GM13976 (cell line): ENCODE measurements around the gene TPMT.

Source experiments
- DNase-seq: peaks from one replicate; pipeline ENCODE4 v3.0.0; 2012; ENCODE audit warnings: low spot score
- in situ Hi-C: fragments of 300-500 bp; cut with MboI; formaldehyde crosslinking; loops from one replicate; pipeline ENCODE4 v1.12.0; 2022; ENCODE audit warnings: low sequenced_read_pairs, mixed read lengths, inconsistent platforms; ENCODE audit not compliant: unreplicated experiment
- TF ChIP-seq, protein P1 (sequence below): IDR thresholded peaks from 2 replicates; pipeline ENCODE4 v1.5.1; 2012; ENCODE audit warnings: borderline replicate concordance, mild to moderate bottlenecking; ENCODE audit not compliant: insufficient read depth; ENCODE audit errors: extremely low read depth, missing control alignments, control extremely low read depth

Gene TPMT

DNA sequence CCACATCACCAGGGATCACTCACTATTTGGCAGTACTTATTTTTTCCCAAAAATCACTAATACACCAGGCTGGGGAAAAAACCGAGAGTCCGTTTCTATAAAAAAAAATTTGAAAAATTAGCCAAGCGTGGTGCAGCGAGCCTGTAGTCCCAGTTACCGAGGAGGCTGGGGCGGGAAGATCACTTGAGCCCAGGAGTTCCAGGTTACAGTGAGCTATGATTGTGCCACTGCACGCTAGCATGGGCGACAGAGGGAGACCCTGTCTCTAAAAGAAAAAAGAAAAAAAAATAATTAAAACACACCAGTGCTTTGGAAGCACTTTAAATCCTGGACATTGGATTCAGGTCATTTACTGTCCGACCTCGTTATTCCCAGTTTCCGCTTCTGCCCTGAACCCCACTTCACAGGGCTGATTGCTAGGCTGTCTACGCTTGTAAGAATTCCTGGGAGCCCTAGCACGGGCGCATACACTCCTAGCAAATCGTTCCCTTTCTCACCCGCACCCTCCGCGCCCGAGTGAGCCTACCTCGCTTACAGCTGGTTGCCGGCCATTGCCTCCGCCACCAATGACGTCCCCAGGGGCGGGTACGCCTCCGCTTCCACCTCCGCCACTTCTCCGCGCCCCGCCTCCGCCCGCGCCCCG is at the start of gene TPMT:
Gene TPMT, minus strand, starts transcription at position 571 of the 643 bp plus-strand sequence. CDS start 5,950 bp downstream, outside the sequence.
- in situ Hi-C loops = no loop called here
- DNase-seq = no peak
- TF ChIP-seq, protein P1, sequence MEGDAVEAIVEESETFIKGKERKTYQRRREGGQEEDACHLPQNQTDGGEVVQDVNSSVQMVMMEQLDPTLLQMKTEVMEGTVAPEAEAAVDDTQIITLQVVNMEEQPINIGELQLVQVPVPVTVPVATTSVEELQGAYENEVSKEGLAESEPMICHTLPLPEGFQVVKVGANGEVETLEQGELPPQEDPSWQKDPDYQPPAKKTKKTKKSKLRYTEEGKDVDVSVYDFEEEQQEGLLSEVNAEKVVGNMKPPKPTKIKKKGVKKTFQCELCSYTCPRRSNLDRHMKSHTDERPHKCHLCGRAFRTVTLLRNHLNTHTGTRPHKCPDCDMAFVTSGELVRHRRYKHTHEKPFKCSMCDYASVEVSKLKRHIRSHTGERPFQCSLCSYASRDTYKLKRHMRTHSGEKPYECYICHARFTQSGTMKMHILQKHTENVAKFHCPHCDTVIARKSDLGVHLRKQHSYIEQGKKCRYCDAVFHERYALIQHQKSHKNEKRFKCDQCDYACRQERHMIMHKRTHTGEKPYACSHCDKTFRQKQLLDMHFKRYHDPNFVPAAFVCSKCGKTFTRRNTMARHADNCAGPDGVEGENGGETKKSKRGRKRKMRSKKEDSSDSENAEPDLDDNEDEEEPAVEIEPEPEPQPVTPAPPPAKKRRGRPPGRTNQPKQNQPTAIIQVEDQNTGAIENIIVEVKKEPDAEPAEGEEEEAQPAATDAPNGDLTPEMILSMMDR = no peak

DNA sequence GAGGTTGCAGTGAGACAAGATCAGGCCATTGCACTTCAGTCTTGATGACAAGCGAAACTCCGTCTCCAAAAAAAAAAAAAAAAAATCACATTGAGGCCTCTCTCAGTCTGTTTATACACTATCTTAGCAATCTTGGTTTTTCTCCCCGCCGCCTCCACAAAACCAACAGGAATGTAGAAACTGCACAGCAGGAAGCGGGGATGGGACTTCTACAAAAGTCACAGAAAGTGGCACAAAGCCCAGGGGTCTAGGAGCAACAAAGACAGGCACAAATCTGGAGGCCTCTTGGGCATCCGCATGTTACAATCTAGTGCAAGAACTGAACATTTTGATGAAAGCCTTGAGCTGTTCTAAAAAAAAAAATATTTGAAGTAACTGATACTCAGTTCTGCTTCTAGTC is 48.9 kb upstream of the TPMT start:
- TF ChIP-seq, protein P1 = no peak
- no peak for DNase-seq
- in situ Hi-C loops = no loop called here

DNA sequence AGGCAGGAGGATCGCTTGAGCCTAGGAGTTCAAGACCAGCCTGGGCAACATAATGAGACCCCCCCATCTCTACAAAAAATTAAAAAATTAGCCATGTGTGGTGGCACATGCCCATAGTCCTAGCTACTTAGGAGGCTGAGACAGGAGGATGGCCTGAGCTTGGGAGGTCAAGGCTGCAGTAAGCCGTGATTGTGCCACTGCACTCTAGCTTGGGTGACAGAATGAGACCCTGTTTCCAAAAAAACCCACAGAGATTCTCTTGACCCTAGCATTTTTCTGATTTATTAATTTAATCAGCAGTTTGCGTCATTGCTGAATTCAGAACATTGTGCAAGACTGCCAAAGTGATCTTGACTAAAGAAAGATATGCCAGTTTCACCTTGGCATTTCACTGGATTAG is 37.1 kb upstream of the TPMT start:
- DNase-seq = no peak
- in situ Hi-C loops = no loop called here
- TF ChIP-seq, protein P1 = no peak

DNA sequence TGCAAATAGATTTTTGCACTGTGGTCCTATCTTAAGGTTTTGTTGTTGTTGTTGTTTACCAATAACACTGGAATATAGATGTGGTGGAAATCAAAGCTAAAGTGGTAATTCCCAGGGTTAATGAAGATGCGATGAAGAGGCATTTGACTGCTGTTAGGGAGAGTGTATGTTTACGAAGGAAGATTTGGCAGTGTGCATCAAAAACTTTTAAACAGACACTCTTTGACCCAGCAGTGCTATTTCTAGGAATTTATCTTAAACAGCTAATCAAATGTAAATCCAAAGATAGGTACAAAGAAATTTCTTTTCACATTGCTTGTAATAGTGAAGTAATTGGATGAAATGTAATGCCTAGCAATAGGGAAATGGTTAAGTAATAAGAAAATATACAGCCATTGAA is 34.3 kb upstream of the TPMT start:
- in situ Hi-C loops = no loop called here
- DNase-seq = no peak
- TF ChIP-seq, protein P1 = no peak

DNA sequence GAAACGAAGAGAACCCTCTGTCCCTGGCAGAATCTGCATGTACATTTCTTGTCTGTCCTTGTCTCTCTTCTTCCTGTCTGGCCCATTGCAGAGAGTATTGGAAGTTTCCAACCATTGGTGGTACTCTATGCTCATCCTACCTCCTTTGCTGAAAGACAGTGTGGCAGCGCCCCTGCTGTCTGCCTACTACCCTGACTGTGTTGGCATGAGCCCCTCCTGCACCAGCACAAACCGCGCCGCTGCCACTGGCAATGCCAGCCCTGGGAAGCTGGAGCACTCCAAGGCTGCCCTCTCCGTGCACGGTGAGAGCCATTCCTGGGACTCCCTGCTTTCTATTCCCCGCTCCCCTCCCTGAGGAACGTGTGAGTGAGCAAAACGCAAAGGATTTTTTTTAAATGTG is 32.8 kb upstream of the TPMT start:
- no peak for DNase-seq
- in situ Hi-C loops = no loop called here
- TF ChIP-seq, protein P1 = no peak

DNA sequence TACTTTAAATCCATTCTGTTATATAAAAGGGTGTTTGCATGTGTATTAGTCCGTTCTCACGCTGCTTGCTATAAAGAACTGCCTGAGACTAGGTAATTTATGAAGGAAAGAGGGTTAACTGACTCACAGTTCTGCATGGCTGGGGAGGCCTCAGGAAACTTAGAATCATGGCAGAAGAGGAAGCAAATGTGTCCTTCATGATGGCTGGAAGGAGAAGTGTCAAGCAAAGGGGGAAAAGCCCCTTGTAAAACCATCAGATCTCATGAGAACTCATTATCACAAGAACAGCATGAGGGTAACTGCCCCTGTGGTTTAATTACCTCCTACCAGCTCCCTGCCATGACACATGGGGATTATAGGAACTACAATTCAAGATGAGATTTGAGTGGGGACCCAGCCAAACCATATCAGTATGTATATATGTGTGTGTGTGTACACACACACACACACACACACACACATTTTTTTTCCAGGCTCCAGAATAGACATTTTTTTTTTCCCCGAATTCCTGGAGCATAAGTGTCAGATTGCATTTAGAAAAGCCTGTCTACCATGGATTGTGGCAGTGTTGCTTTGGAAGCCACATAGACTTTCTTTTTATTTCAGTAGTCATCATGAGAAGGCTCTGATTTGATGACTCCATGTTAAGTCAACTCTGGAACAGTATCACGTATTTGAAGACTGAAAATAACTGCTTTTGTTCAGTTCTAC is 31.8 kb upstream of the TPMT start:
- DNase-seq = no peak
- in situ Hi-C loops = no loop called here
- TF ChIP-seq, protein P1 = no peak
